ENCODE data around the gene RFC2.

DNA sequence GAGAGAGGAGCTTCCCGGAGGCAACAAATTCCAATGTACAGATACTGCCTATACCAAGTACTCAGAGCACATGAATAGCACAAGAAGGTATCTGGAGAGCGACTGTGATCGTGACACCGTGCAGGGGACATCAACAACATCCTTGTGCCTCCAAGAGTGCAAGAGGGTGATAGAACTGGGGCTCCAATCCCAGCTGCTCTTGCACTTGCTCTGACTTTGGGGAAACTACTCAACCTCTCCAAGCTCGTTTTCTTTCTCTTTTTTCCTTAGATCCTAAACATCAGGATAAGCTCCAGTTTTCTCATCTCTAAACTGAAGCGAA, 12.1 kb downstream of the RFC2 start:
- TF ChIP-seq, protein P1, sequence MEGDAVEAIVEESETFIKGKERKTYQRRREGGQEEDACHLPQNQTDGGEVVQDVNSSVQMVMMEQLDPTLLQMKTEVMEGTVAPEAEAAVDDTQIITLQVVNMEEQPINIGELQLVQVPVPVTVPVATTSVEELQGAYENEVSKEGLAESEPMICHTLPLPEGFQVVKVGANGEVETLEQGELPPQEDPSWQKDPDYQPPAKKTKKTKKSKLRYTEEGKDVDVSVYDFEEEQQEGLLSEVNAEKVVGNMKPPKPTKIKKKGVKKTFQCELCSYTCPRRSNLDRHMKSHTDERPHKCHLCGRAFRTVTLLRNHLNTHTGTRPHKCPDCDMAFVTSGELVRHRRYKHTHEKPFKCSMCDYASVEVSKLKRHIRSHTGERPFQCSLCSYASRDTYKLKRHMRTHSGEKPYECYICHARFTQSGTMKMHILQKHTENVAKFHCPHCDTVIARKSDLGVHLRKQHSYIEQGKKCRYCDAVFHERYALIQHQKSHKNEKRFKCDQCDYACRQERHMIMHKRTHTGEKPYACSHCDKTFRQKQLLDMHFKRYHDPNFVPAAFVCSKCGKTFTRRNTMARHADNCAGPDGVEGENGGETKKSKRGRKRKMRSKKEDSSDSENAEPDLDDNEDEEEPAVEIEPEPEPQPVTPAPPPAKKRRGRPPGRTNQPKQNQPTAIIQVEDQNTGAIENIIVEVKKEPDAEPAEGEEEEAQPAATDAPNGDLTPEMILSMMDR (IDR thresholded peaks at IDR 0.05), result no peak
- TF ChIP-seq POLR2A (IDR thresholded peaks at IDR 0.05), result no peak
